ENCODE measurements around the gene SAMD10. TPM values are rescaled to one million over a fixed set of nuclear protein-coding genes. Genes with fewer than 3 reads are reported as not detected.

Gene SAMD10
- polyA plus RNA-seq, 3 donors = 0.34 to 2.4 (median 0.67) TPM

GRCh38 chr20:63955281-63955826 is 24.1 kb downstream of the SAMD10 start:
- Mint-ChIP-seq H3K27me3 (ENCODE audit: low read depth in 3 of 3) (peaks cover under 1 to 5% (median 2%) of the 10 kb centered on the region in 3 donors), H3K27ac (peak overlapping the region in 6 of 7 donors; percentile 11 to 90 (median 76)), H3K4me3 (peak overlapping the region; percentile 79 to 84), H3K4me1 (peaks cover 30% of the 10 kb centered on the region), H3K36me3 (peaks cover 3 to 6% of the 10 kb centered on the region in 2 donors), H3K9me3 (no peaks in the 10 kb centered on the region)
- WGBS (ENCODE audit: insufficient coverage) = 3% methylated on average over 31 of the region's 31 CpGs
- Histone ChIP-seq H3K4me2 (replicated peaks; ENCODE audit: extremely low read depth, low read length, poor library complexity, severe bottlenecking) (peak overlapping the region; percentile 89), H3K36me3 (replicated peaks in 1 of 2; ENCODE audit: control insufficient read depth in 1 of 2, insufficient read depth in 2 of 2, low read length in 2 of 2) (peaks cover 0 to 2% of the 10 kb centered on the region in 2 donors), H3K27ac (ENCODE audit: low read depth in 1 of 2, low read length in 2 of 2) (peak overlapping the region in 1 of 2 donors; percentile 76), H4K20me1 (ENCODE audit: insufficient read depth, low read length) (peaks cover 57% of the 10 kb centered on the region), H3K79me2 (ENCODE audit: insufficient read depth, low read length) (peaks cover 57% of the 10 kb centered on the region), H3K9me3 (replicated peaks in 1 of 2; ENCODE audit: control insufficient read depth in 1 of 2, insufficient read depth in 1 of 2, low read length in 2 of 2) (no peaks in the 10 kb centered on the region), H3K4me1 (ENCODE audit: control insufficient read depth in 1 of 2, insufficient read depth in 2 of 2, low read length in 2 of 2) (peaks cover 24 to 39% of the 10 kb centered on the region in 2 donors), H2AFZ (ENCODE audit: insufficient read depth, low read depth, low read length, poor library complexity, severe bottlenecking) (peak overlapping the region; percentile 90), H3K27me3 (ENCODE audit: control insufficient read depth in 2 of 2, insufficient read depth in 2 of 2, low read length in 2 of 2) (no peaks in the 10 kb centered on the region), H3K4me3 (replicated peaks in 1 of 3; ENCODE audit: low read depth in 2 of 3, low read length in 3 of 3) (peak overlapping the region; percentile 75 to 93 (median 82)), H3K9ac (ENCODE audit: insufficient read depth, low read length, poor library complexity, severe bottlenecking) (peak overlapping the region; percentile 85)
- DNase-seq = peak in 2 of 3 donors; percentile 34 to 51
- intact Hi-C loops (cut with micrococcal nuclease) = loop anchor here in 1 of 2 donors (5.0 kb wide), 2 partner anchors 58 to 248 kb away; partner anchors contain the start of genes ARFRP1, DNAJC5 and ZGPAT
- TF ChIP-seq CTCF (IDR thresholded peaks at IDR 0.05) = peak; percentile 63

- H3K4me1 ChIP-seq (ENCODE audit: control insufficient read depth in 1 of 2, insufficient read depth in 2 of 2, low read length in 2 of 2) = peaks cover 34 to 51% of the 10 kb centered on the region in 2 donors
- no peaks in the 10 kb centered on the region for H3K27me3 ChIP-seq (ENCODE audit: control insufficient read depth in 2 of 2, insufficient read depth in 2 of 2, low read length in 2 of 2)
- no peak overlapping the region for H2AFZ ChIP-seq (ENCODE audit: insufficient read depth, low read depth, low read length, poor library complexity, severe bottlenecking)
- peaks cover 0 to 2% of the 10 kb centered on the region in 2 donors for H3K36me3 ChIP-seq (replicated peaks in 1 of 2; ENCODE audit: control insufficient read depth in 1 of 2, insufficient read depth in 2 of 2, low read length in 2 of 2)
- no peak for TF ChIP-seq CTCF (IDR thresholded peaks at IDR 0.05)
- H3K9ac ChIP-seq (ENCODE audit: insufficient read depth, low read length, poor library complexity, severe bottlenecking) = no peak overlapping the region
- peak overlapping the region; percentile 89 for H3K4me2 ChIP-seq (replicated peaks; ENCODE audit: extremely low read depth, low read length, poor library complexity, severe bottlenecking)
- peaks cover 4 to 13% of the 10 kb centered on the region in 2 donors for H3K36me3 Mint-ChIP-seq
- 76% methylated on average over 12 of the region's 13 CpGs for WGBS (ENCODE audit: insufficient coverage)
- no peaks in the 10 kb centered on the region for H3K9me3 Mint-ChIP-seq
- H3K9me3 ChIP-seq (replicated peaks in 1 of 2; ENCODE audit: control insufficient read depth in 1 of 2, insufficient read depth in 1 of 2, low read length in 2 of 2) = no peaks in the 10 kb centered on the region
- H3K4me1 Mint-ChIP-seq = peaks cover 40% of the 10 kb centered on the region
- peaks cover 71% of the 10 kb centered on the region for H3K79me2 ChIP-seq (ENCODE audit: insufficient read depth, low read length)
- intact Hi-C loops (cut with micrococcal nuclease) = no loop called here
- no peak for DNase-seq
- peaks cover 2 to 5% (median 2%) of the 10 kb centered on the region in 3 donors for H3K27me3 Mint-ChIP-seq (ENCODE audit: low read depth in 3 of 3)
- H3K4me3 ChIP-seq (replicated peaks in 1 of 3; ENCODE audit: low read depth in 2 of 3, low read length in 3 of 3) = no peak overlapping the region
- H3K27ac Mint-ChIP-seq = peak overlapping the region in 3 of 7 donors; percentile 33 to 78 (median 42)
- peaks cover 72% of the 10 kb centered on the region for H4K20me1 ChIP-seq (ENCODE audit: insufficient read depth, low read length)
- H3K4me3 Mint-ChIP-seq = no peak overlapping the region
- no peak overlapping the region for H3K27ac ChIP-seq (ENCODE audit: low read depth in 1 of 2, low read length in 2 of 2)
Observed at GRCh38 chr20:63953764-63954429, 25.5 kb downstream of the SAMD10 start.
